HepG2 (cell line): ENCODE data around the gene POLE. TPM values are rescaled to one million over a fixed set of nuclear protein-coding genes. Genes with fewer than 3 reads are reported as not detected.

Experiments used
- ATAC-seq: fragments of 200-7000 bp; cut with Tn5 transposase; 3 replicates; pipeline ENCODE4 v1.9.1; 2020; ENCODE audit warnings: mild to moderate bottlenecking, moderate library complexity
- BruUV-seq: library from RNA; stranded (reverse); fragments of 400-500 nt; replicated peaks from 2 replicates; lab custom pipeline; 2021; lab: Mats Ljungman, UMichigan
- CTCF ChIA-PET: fragments of 300-600 bp; formaldehyde crosslinking; extraction: SDS; loops from one replicate; lab custom pipeline; 2021; ENCODE audit warnings: low total read pairs, inconsistent platforms, low intra/inter-chr PET ratio; lab: Yijun Ruan, JAX
- POLR2A ChIA-PET: fragments of 350-600 bp; sonication (Branson Sonifier 250); formaldehyde crosslinking; loops from one replicate; lab custom pipeline; 2020; ENCODE audit warnings: antibody characterized with exemption, inconsistent platforms; lab: Yijun Ruan, JAX
- DNase-seq: peaks from one replicate; pipeline ENCODE4 v3.0.0-alpha.2; 2015; ENCODE audit warnings: low spot score
- FAIRE-seq: peaks from 3 replicates; lab custom pipeline; 2011; peaks lifted over from hg19 to GRCh38; lab: Jason Lieb, UNC
- H2AFZ ChIP-seq: one replicate; pipeline ENCODE4 v1.6.1; 2011; ENCODE audit warnings: low read length, inconsistent platforms
- H3K27ac ChIP-seq: fragments of 300-600 bp; 3 replicates; pipeline ENCODE4 v1.8.0; 2011; ENCODE audit warnings: mixed run types, mild to moderate bottlenecking, mixed read lengths, low read length, inconsistent platforms; ENCODE audit not compliant: insufficient read depth; ENCODE audit errors: extremely low read length
- H3K27me3 ChIP-seq, 2 experiments: fragments of 200-600 bp in 1 of 2; 2 replicates in 1 of 2; 3 replicates in 1 of 2; pipeline versions ENCODE4 v1.6.0 to v1.8.0; 2011; ENCODE audit warnings: low read length in 2 of 2, mild to moderate bottlenecking in 2 of 2, moderate library complexity in 2 of 2, inconsistent platforms in 1 of 2; ENCODE audit not compliant: insufficient read depth in 2 of 2, control insufficient read depth in 1 of 2
- H3K36me3 ChIP-seq, 2 experiments: fragments of 200-600 bp in 1 of 2; replicated peaks in 1 of 2; 2 replicates in 1 of 2; 3 replicates in 1 of 2; pipeline versions ENCODE4 v1.5.1 to v1.8.0; 2011; ENCODE audit warnings: low read length in 2 of 2, inconsistent platforms in 1 of 2; ENCODE audit not compliant: insufficient read depth in 2 of 2, control insufficient read depth in 1 of 2
- H3K4me1 ChIP-seq: 2 replicates; pipeline ENCODE4 v1.5.1; 2012; ENCODE audit warnings: low read length, inconsistent platforms; ENCODE audit not compliant: insufficient read depth
- H3K4me2 ChIP-seq: 2 replicates; pipeline ENCODE4 v1.6.0; 2011; ENCODE audit warnings: low read depth, low read length, inconsistent platforms
- H3K4me3 ChIP-seq, 3 experiments: fragments of 200-600 bp in 1 of 3; sonication (generic), shearing (Covaris generic) in 1 of 3; replicated peaks in 1 of 3; 2 replicates each; pipeline ENCODE4 v1.5.1; 2011 to 2016; ENCODE audit warnings: low read length in 3 of 3, inconsistent platforms in 2 of 3, low read depth in 2 of 3, mild to moderate bottlenecking in 2 of 3, control low read depth in 1 of 3, mixed read lengths in 1 of 3; ENCODE audit not compliant: insufficient read depth in 1 of 3
- H3K79me2 ChIP-seq: one replicate; pipeline ENCODE4 v1.6.1; 2011; ENCODE audit warnings: low read length, inconsistent platforms; ENCODE audit not compliant: insufficient read depth
- H3K9ac ChIP-seq: 2 replicates; pipeline ENCODE4 v1.6.0; 2011; ENCODE audit warnings: mild to moderate bottlenecking, low read depth, low read length, inconsistent platforms; ENCODE audit not compliant: insufficient read depth
- H3K9me3 ChIP-seq: 2 replicates; pipeline ENCODE4 v1.5.1; 2012; ENCODE audit warnings: mild to moderate bottlenecking, low read length
- H4K20me1 ChIP-seq: 2 replicates; pipeline ENCODE4 v1.6.0; 2011; ENCODE audit warnings: inconsistent platforms, mild to moderate bottlenecking, low read length, moderate library complexity; ENCODE audit not compliant: insufficient read depth
- FUBP1 ChIP-seq: sonication (generic); formaldehyde crosslinking; IDR thresholded peaks from 2 replicates; pipeline ENCODE4 v1.5.1; 2020; ENCODE audit warnings: missing genetic modification reagents, mild to moderate bottlenecking, borderline replicate concordance
- HOXA9 ChIP-seq: sonication (generic); formaldehyde crosslinking; IDR thresholded peaks from 2 replicates; pipeline ENCODE4 v1.8.1; 2022; ENCODE audit warnings: missing genetic modification reagents, mild to moderate bottlenecking, moderate library complexity, borderline replicate concordance
- MLX ChIP-seq: IDR thresholded peaks from 2 replicates; pipeline ENCODE4 v1.6.1; 2016
- RERE ChIP-seq: IDR thresholded peaks from 2 replicates; pipeline ENCODE4 v1.6.1; 2016; ENCODE audit warnings: low read depth, missing genetic modification reagents, missing compliant biosample characterization
- ZNF121 ChIP-seq: sonication (generic); formaldehyde crosslinking; IDR thresholded peaks from 2 replicates; pipeline ENCODE4 v1.5.0; 2020; ENCODE audit warnings: mild to moderate bottlenecking, missing genetic modification reagents
- ZNF574 ChIP-seq: sonication (generic); formaldehyde crosslinking; IDR thresholded peaks from 2 replicates; pipeline ENCODE4 v1.4.0; 2020; ENCODE audit warnings: missing genetic modification reagents
- WGBS: methylation state at CpG from one replicate; pipeline ENCODE4 v1.1.6; 2017; ENCODE audit warnings: low lambda C conversion rate; 5-methylcytosine and 5-hydroxymethylcytosine counted together
- in situ Hi-C: cut with HindIII; loops from 2 replicates; pipeline ENCODE4 v1.10.0; 2017; ENCODE audit warnings: low pct_unique_long_range_greater_than_20kb; ENCODE audit not compliant: extremely low pct_ligation_motif_present
- intact Hi-C: fragments of 100-400 bp; cut with micrococcal nuclease; formaldehyde crosslinking; loops from one replicate; pipeline ENCODE4 v1.10.0; 2022; ENCODE audit not compliant: unreplicated experiment
- polyA plus RNA-seq, 8 experiments: library from polyadenylated mRNA; depleted of rRNA in 3 of 8; stranded (reverse) in 7 of 8; unstranded in 1 of 8; fragments of >200 nt; fragmentation: Illumina TruSeq in 4 of 8; extraction: Trizol in 4 of 8; gene quantifications; 2 replicates each; pipeline versions ENCODE4 v1.2.1 to v1.2.3, GENCODE V29; 2011 to 2016; ENCODE audit warnings: low read depth in 4 of 8, missing spikeins in 1 of 8, mixed read lengths in 1 of 8; ENCODE audit not compliant: insufficient read depth in 1 of 8
- total RNA-seq, 5 experiments: library from RNA; depleted of rRNA; stranded (reverse); fragments of >200 nt; fragmentation: Illumina TruSeq; extraction: Trizol; gene quantifications; 2 replicates each; pipeline ENCODE4 v1.2.3, GENCODE V29; 2016; ENCODE audit warnings: low read depth in 1 of 5

Gene POLE
- total and polyA plus RNA-seq, 2 of the 13 experiments (the other 11 are each of a cell fraction or from before 2014, with no cell fraction given) = 25.3 to 52.2 TPM

GRCh38 chr12:132578118-132578517, 109.0 kb downstream of the POLE start:
- intact Hi-C loops = no loop called here
- CTCF ChIA-PET = no interaction called here
- no peaks in the 10 kb centered on the region for H3K27me3 ChIP-seq
- no peaks in the 10 kb centered on the region for H3K9me3 ChIP-seq
- FAIRE-seq (no peak), ATAC-seq (no peak), DNase-seq (no peak)
- no peak overlapping the region for H3K4me2 ChIP-seq
- no TSS peak for BruUV-seq
- H3K27ac ChIP-seq = no peak overlapping the region
- H4K20me1 ChIP-seq = no peaks in the 10 kb centered on the region
- H2AFZ ChIP-seq = no peak overlapping the region
- H3K4me1 ChIP-seq = no peaks in the 10 kb centered on the region
- H3K79me2 ChIP-seq = no peaks in the 10 kb centered on the region
- WGBS = 100% methylated on average over 4 of the region's 11 CpGs
- no peak overlapping the region for H3K4me3 ChIP-seq
- no peak overlapping the region for H3K9ac ChIP-seq
- TF ChIP-seq MLX (no peak), FUBP1 (CRISPR knock-in tag) (no peak), ZNF574 (CRISPR knock-in tag) (no peak), HOXA9 (CRISPR knock-in tag) (no peak), RERE (no peak), ZNF121 (CRISPR knock-in tag) (peak; percentile 77)
- TF ChIP-seq, all 625 proteins: peak for 1
- in situ Hi-C loops = no loop called here
- POLR2A ChIA-PET = no interaction called here
- peaks cover 3 to 7% of the 10 kb centered on the region in 2 experiments; a peak in 2 of 5 replicates for H3K36me3 ChIP-seq
